Muscle layer of duodenum (tissue), 2 donors: ENCODE data around the gene ETV6.

Source experiments
- H3K27ac ChIP-seq: one replicate; pipeline ENCODE4 v1.7.0; 2013; ENCODE audit warnings: mild to moderate bottlenecking, low read length
- H3K27me3 ChIP-seq: one replicate; pipeline ENCODE4 v1.7.0; 2013; ENCODE audit warnings: low read depth, mild to moderate bottlenecking, control low read depth, low read length
- H3K36me3 ChIP-seq, 2 donors: one replicate each; pipeline ENCODE4 v1.7.0; 2013; ENCODE audit warnings: low read length in 2 of 2, control low read depth in 1 of 2, mild to moderate bottlenecking in 1 of 2; ENCODE audit not compliant: insufficient read depth in 2 of 2, control insufficient read depth in 1 of 2
- H3K4me1 ChIP-seq, 2 donors: one replicate each; pipeline ENCODE4 v1.7.0; 2013; ENCODE audit warnings: low read length in 2 of 2, mild to moderate bottlenecking in 2 of 2, control low read depth in 1 of 2, moderate library complexity in 1 of 2; ENCODE audit not compliant: insufficient read depth in 2 of 2, control insufficient read depth in 1 of 2
- H3K4me3 ChIP-seq, 2 donors: one replicate each; pipeline ENCODE4 v1.7.0; 2013; ENCODE audit warnings: low read length in 2 of 2, low read depth in 1 of 2, mild to moderate bottlenecking in 1 of 2
- H3K9me3 ChIP-seq, 2 donors: one replicate each; pipeline ENCODE4 v1.7.0; 2013; ENCODE audit warnings: low read length in 2 of 2, control low read depth in 1 of 2, mild to moderate bottlenecking in 1 of 2; ENCODE audit not compliant: control insufficient read depth in 1 of 2
- donor health status: healthy.

The ETV6 gene

DNA sequence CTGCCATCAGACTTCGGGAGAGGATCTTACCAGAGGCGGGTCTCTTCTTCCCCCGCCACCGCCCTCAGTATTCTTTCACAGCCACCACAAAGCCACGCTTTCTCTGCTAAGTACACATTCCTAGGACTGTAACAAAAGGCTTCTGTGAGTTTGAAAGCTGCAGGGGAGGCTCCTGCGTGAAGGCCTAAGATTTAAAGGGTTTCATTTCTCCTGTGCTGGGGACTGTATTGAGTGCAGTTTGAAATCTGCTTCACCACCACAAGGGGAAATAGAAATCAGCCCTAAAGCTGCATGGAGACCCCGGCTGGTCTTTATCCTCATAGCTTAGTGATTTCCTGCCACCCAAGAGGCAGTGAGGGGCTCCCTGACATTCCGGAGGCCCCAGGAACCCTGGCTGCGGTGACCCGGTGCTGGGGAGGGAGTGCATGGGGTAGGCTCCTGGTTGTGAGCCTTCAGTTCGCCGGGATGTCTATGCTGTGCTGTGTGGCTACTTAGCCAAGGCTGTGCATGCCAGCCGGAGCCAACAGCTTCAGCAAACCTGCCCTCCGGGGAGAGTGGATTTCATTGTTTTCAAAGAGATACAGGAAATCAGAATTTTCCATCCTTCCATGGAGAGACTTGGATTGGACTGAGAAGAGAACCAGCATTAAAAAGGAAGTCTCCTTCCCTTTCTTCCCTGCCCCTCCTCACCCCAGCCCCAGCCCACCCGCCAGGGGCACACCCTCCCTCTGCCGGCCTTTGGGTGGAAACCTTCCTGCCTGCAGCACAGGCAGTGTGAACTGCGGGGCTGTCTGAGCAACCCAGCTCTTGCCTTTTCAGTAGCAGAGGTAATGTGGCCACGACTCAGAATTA lies 163.3 kb downstream of the ETV6 start:
- Histone ChIP-seq H3K9me3 (no peaks in the 10 kb centered on the region), H3K4me1 (peaks cover 26 to 44% of the 10 kb centered on the region in 2 donors), H3K36me3 (no peaks in the 10 kb centered on the region), H3K27me3 (no peaks in the 10 kb centered on the region), H3K27ac (peak overlapping the region; percentile 82), H3K4me3 (peak overlapping the region in 1 of 2 donors; percentile 30)

DNA sequence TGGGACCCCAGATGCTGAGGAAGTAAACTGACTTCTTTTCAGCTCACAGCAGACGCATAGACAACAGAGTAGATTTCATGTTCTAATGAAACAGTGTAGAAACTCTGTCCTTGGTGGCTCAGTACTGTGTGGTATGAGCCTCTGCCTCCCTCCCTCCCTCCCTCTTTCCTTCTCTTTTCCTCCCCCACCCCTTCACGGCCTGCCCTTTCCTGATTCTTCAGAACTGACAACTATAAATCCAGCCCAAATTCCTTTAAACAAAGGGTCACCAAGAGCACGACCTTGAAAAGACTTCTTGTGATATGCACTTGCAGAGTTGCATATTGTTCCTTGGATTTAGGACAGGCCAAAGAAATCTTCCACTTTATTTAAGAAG lies 164.0 kb downstream of the ETV6 start:
- peak overlapping the region in 1 of 2 donors; percentile 30 for H3K4me3 ChIP-seq
- H3K4me1 ChIP-seq, result peaks cover 26 to 44% of the 10 kb centered on the region in 2 donors

DNA sequence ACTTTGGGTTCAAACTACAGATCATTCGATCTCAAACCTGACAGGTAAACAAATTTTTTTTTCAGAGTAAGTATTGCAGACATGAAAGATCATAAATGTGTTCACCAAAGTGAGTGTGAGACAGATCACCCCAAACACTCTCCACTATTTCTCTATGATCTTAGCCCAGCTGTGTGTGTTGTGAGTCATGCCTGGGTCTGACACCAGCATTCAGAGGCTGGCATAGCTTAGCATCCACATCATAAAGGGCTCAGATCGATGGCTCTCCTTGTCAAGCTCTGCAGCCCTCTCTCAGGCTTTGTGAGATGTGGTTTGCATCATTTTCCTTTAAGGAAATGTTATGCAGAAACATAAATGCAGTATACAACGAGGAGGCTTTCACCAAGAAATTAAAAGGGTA lies 164.9 kb downstream of the ETV6 start:
- Histone ChIP-seq H3K4me3 (no peak overlapping the region), H3K9me3 (no peaks in the 10 kb centered on the region), H3K27ac (no peak overlapping the region), H3K36me3 (no peaks in the 10 kb centered on the region), H3K4me1 (peaks cover 26 to 44% of the 10 kb centered on the region in 2 donors), H3K27me3 (no peaks in the 10 kb centered on the region)

More for the DNA sequence above, 164.0 kb downstream of the ETV6 start:
- Histone ChIP-seq H3K9me3 (no peaks in the 10 kb centered on the region), H3K27ac (peak overlapping the region; percentile 82), H3K27me3 (no peaks in the 10 kb centered on the region), H3K36me3 (no peaks in the 10 kb centered on the region)

DNA sequence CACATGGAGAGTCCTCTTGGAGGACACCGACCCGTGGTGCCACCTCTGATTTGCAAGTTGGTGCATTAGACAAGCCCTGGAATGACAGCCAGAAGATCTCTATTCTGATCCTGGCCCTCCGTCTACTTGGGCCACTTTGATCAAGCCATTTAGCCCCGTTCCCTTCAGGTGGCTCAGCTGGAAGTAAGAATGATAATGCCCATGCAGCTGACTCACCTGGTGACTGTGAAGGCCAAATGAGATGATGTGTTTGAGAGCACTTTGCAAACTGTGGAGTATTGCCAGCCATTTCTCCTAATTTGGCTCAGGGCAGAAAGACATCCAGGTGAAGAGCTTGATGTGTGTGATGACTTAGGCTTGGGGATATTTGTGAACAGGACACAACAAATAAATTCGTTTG lies 165.9 kb downstream of the ETV6 start:
- H3K4me1 ChIP-seq, result peaks cover 22 to 44% of the 10 kb centered on the region in 2 donors
- H3K27ac ChIP-seq, result no peak overlapping the region
- peaks cover 0 to 8% of the 10 kb centered on the region in 2 donors for H3K36me3 ChIP-seq
- no peaks in the 10 kb centered on the region for H3K9me3 ChIP-seq
- H3K27me3 ChIP-seq, result no peaks in the 10 kb centered on the region
- H3K4me3 ChIP-seq, result no peak overlapping the region

DNA sequence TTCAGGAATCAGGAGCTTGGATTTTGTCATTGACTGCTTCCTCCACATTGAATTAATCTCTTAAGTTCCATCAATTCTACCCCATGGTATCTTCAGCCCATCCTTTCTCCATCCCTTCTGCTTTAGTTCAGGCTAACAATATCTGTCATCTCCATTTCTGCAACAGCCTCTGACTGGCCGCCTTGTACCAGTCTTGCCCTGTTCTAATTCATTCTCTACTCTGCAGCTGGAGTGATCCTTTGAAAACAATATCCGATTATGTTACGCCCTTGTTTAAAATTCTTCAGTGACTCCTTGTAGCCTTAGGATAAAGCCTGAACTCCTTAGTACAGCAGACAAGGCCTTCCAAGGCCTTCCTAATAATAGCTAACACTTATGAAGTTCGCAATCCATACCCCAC lies 170.2 kb downstream of the ETV6 start:
- Histone ChIP-seq H3K36me3 (peaks cover 0 to 8% of the 10 kb centered on the region in 2 donors), H3K27me3 (no peaks in the 10 kb centered on the region), H3K4me1 (peaks cover 13 to 16% of the 10 kb centered on the region in 2 donors), H3K9me3 (no peaks in the 10 kb centered on the region), H3K4me3 (no peak overlapping the region), H3K27ac (no peak overlapping the region)

DNA sequence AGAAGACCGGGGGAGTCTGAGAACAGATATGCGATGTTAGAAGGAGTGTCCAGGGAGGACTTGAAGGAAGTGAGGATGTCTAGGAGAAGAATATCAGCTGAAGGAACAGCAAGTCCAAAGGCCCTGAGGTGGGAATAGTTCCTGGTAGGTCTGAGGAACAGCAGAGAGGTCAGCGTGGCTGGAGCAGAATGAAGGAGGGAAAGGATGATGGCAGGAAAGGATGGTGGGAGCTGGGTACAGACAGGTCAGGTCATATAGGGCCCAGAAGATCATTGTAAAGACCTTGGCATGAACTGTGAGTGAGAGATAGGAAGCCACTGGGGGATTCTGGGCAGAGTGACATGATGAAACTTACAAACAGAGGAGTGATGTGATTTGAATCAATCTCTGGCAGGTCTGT lies 171.0 kb downstream of the ETV6 start:
- H3K27ac ChIP-seq, result no peak overlapping the region
- H3K4me1 ChIP-seq, result peaks cover 11 to 12% of the 10 kb centered on the region in 2 donors
- H3K36me3 ChIP-seq, result peaks cover 0 to 8% of the 10 kb centered on the region in 2 donors
- no peak overlapping the region for H3K4me3 ChIP-seq
- no peaks in the 10 kb centered on the region for H3K9me3 ChIP-seq
- no peaks in the 10 kb centered on the region for H3K27me3 ChIP-seq

DNA sequence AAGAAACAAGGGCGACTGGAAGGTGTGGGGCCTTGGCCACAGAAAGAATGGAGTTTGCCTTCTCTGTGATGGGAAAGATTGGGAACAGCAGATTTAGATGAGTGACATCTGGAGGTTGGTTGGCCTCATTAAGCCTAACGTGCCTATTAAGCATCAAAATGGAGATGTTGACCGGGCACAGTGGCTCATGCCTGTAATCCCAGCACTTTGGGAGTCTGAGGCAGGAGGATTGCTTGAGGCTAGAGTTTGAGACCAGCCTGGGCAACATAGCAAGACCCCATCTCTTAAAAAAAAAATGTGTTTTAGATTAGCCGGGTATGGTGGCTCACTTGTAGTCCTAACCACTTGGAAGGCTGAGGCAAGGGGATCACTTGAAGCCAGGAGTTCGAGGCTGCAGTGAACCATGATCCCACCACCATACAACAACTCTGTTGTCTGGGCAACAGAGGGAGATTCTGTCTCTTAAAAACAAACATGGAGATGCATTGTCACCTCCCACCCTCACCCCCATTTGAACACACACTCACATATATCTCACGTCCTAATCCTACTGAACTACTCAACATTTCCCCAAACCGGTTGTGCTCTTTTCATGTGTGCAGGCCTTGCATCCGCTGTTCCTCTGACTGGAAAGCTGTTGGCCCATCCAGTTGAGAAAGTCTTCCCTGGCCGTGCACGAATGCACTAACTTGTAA lies 172.1 kb downstream of the ETV6 start:
- Histone ChIP-seq H3K27ac (peak overlapping the region; percentile 36), H3K9me3 (no peaks in the 10 kb centered on the region), H3K4me3 (no peak overlapping the region), H3K27me3 (no peaks in the 10 kb centered on the region), H3K4me1 (peaks cover 12 to 17% of the 10 kb centered on the region in 2 donors), H3K36me3 (peaks cover 0 to 8% of the 10 kb centered on the region in 2 donors)

DNA sequence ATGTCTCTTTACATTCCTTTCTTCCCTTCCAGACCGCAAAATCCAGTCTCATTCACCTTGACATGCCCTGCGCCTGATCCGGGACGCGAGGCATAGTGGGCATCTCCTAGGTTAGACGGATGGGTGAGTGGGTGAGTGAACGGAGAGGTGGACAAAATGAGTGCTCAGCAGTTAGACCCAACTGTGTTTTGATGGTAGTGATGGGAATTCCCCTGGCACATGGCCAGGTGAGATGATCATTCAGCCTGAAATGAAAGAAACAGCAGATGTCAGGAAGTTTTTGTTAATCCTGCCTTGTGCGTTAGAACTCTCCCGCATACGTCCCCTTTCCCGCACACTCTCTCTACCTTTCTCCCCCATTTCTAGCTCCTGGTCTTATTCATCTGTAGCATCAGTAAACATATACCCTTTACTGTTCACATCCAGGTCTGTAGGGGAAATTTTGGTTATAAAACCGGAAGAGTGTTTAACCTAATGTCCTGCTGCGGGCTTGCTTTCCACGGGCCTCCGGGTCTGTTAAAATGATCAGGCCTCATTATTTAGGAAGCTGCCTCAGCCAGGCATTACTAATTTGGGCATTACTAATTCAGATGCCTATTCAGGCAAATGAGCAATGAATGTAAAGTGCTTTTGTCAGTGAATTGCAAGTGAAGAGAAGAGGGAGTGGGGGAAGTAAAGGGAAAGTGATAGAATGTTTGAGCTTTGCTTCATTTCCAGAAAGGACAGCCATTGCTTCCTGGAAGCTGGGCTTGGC lies 172.8 kb downstream of the ETV6 start:
- Histone ChIP-seq H3K36me3 (peaks cover 0 to 8% of the 10 kb centered on the region in 2 donors), H3K4me1 (peaks cover 12 to 24% of the 10 kb centered on the region in 2 donors), H3K27me3 (no peaks in the 10 kb centered on the region), H3K9me3 (no peaks in the 10 kb centered on the region), H3K27ac (peak overlapping the region; percentile 36), H3K4me3 (no peak overlapping the region)

DNA sequence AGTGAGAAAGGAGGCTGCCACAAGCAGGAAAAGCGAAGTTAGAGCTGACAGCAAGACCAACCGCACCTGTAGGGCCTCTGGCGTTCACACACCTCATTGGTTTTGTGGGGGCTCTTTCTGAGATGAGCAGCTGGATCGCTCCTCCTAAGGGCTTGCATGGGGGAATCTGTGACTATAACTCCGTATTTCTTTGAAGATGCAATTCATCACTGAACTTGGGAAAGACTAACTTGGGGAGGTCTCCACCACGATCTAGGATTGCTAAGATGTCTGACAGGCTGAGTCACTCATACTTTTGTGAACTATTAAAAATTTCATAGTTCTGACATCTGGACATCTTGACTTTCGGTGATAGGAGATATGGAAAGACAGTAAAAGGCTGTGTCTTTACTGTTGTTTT lies 173.6 kb downstream of the ETV6 start:
- Histone ChIP-seq H3K9me3 (no peaks in the 10 kb centered on the region), H3K36me3 (peaks cover 0 to 8% of the 10 kb centered on the region in 2 donors), H3K27ac (peak overlapping the region; percentile 36), H3K27me3 (no peaks in the 10 kb centered on the region), H3K4me3 (no peak overlapping the region), H3K4me1 (peaks cover 12 to 32% of the 10 kb centered on the region in 2 donors)

DNA sequence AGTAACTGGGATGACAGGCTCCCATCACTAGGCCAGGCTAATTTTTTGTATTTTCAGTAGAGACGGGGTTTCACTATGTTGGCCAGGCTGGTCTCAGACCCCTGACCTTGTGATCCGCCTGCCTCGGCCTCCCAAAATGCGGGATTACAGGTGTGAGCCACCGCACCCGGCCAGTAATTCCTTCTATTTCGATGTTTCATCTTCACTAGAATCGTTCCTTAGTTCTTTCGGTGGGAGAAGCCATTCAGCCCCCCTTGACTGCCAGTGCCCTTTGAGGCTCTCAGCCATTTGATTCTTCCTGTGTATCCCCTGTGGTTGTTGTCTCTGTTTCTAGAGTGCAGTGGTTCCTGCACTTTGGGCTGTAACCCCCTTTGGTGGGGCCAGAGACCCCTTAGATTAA lies 174.1 kb downstream of the ETV6 start:
- no peak overlapping the region for H3K4me3 ChIP-seq
- H3K4me1 ChIP-seq, result peaks cover 12 to 35% of the 10 kb centered on the region in 2 donors
- peaks cover 0 to 8% of the 10 kb centered on the region in 2 donors for H3K36me3 ChIP-seq
- H3K27ac ChIP-seq, result peak overlapping the region; percentile 3
- no peaks in the 10 kb centered on the region for H3K27me3 ChIP-seq
- no peaks in the 10 kb centered on the region for H3K9me3 ChIP-seq

DNA sequence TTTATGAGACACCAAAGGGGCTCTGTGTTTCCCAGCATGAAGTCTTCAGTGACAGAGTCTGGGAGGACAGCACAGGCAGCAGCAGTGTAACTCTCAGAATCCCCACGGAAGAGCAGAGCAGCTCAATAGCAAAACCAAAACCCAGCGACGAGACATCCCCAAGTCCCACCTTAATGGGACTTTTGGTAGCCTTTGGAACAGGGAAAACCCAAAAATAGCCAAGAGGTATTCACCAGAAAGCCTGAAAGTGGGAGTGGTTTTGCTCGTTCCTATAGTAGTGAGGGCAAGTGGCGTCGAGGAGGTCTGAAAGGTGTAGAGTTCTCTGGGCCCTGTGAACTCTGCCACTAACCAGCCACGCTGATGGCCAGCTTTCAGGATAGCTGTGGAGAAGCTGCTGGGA lies 174.6 kb downstream of the ETV6 start:
- no peaks in the 10 kb centered on the region for H3K27me3 ChIP-seq
- H3K9me3 ChIP-seq, result no peaks in the 10 kb centered on the region
- H3K4me1 ChIP-seq, result peaks cover 12 to 40% of the 10 kb centered on the region in 2 donors
- peaks cover 0 to 8% of the 10 kb centered on the region in 2 donors for H3K36me3 ChIP-seq
- peak overlapping the region; percentile 3 for H3K27ac ChIP-seq
- H3K4me3 ChIP-seq, result no peak overlapping the region
